ENCODE measurements around the gene PIAS4. TPM values are rescaled to one million over a fixed set of nuclear protein-coding genes. Genes with fewer than 3 reads are reported as not detected.

The PIAS4 gene
- total RNA-seq, 2 experiments from 2014 or later = 33.3 to 40.4 TPM

GRCh38 chr19:4036576-4037300 lies 29.2 kb downstream of the PIAS4 start:
- POLR2A ChIA-PET = no interaction called here
- H3K27me3 Mint-ChIP-seq = no peaks in the 10 kb centered on the region
- H3K4me3 Mint-ChIP-seq = no peak overlapping the region
- DNase-seq = no peak
- CTCF ChIA-PET = no interaction called here
- H3K4me1 Mint-ChIP-seq = no peaks in the 10 kb centered on the region
- H3K36me3 Mint-ChIP-seq (ENCODE audit: low read depth) = peaks cover 2% of the 10 kb centered on the region
- H3K27ac Mint-ChIP-seq = no peak overlapping the region
- H3K9me3 Mint-ChIP-seq = no peaks in the 10 kb centered on the region

GRCh38 chr19:4037301-4037949 lies 29.9 kb downstream of the PIAS4 start:
- Mint-ChIP-seq H3K4me3 (no peak overlapping the region), H3K27ac (no peak overlapping the region), H3K36me3 (ENCODE audit: low read depth) (peaks cover 2% of the 10 kb centered on the region), H3K4me1 (no peaks in the 10 kb centered on the region), H3K27me3 (no peaks in the 10 kb centered on the region), H3K9me3 (no peaks in the 10 kb centered on the region)
- ChIA-PET CTCF (no interaction called here), POLR2A (no interaction called here)
- DNase-seq = no peak

- no peak for DNase-seq
- POLR2A ChIA-PET = no interaction called here
- H3K9me3 Mint-ChIP-seq = no peaks in the 10 kb centered on the region
- H3K36me3 Mint-ChIP-seq (ENCODE audit: low read depth) = peaks cover 2% of the 10 kb centered on the region
- CTCF ChIA-PET = no interaction called here
- H3K4me1 Mint-ChIP-seq = no peaks in the 10 kb centered on the region
- H3K4me3 Mint-ChIP-seq = no peak overlapping the region
- H3K27ac Mint-ChIP-seq = no peak overlapping the region
- H3K27me3 Mint-ChIP-seq = no peaks in the 10 kb centered on the region
Measured at GRCh38 chr19:4038057-4038456, 30.5 kb downstream of the PIAS4 start.

GRCh38 chr19:4038661-4039423 lies 31.3 kb downstream of the PIAS4 start:
- POLR2A ChIA-PET = no interaction called here
- Mint-ChIP-seq H3K4me3 (no peak overlapping the region), H3K27ac (no peak overlapping the region), H3K4me1 (no peaks in the 10 kb centered on the region), H3K36me3 (ENCODE audit: low read depth) (peaks cover 2% of the 10 kb centered on the region), H3K9me3 (no peaks in the 10 kb centered on the region), H3K27me3 (no peaks in the 10 kb centered on the region)
- no peak for DNase-seq
- CTCF ChIA-PET = no interaction called here

- Mint-ChIP-seq H3K27me3 (no peaks in the 10 kb centered on the region), H3K27ac (no peak overlapping the region), H3K4me3 (no peak overlapping the region), H3K9me3 (no peaks in the 10 kb centered on the region), H3K36me3 (ENCODE audit: low read depth) (peaks cover 6% of the 10 kb centered on the region), H3K4me1 (peaks cover 1% of the 10 kb centered on the region)
- ChIA-PET POLR2A (no interaction called here), CTCF (interaction anchor here (1.0 kb wide), 1 partner anchor 52 kb away, joined by 3 read pairs; no protein-coding TSS in a partner anchor)
- DNase-seq = no peak
Measured at GRCh38 chr19:4042064-4042730, 34.7 kb downstream of the PIAS4 start.

GRCh38 chr19:4042731-4043082 lies 35.2 kb downstream of the PIAS4 start:
- POLR2A ChIA-PET = no interaction called here
- Mint-ChIP-seq H3K27ac (no peak overlapping the region), H3K4me1 (peaks cover 1% of the 10 kb centered on the region), H3K27me3 (no peaks in the 10 kb centered on the region), H3K36me3 (ENCODE audit: low read depth) (peaks cover 6% of the 10 kb centered on the region), H3K4me3 (no peak overlapping the region), H3K9me3 (no peaks in the 10 kb centered on the region)
- CTCF ChIA-PET = interaction anchor here (1.0 kb wide), 1 partner anchor 52 kb away, joined by 3 read pairs; no protein-coding TSS in a partner anchor
- DNase-seq = no peak

- H3K27ac Mint-ChIP-seq = no peak overlapping the region
- H3K36me3 Mint-ChIP-seq (ENCODE audit: low read depth) = peaks cover 3% of the 10 kb centered on the region
- H3K4me3 Mint-ChIP-seq = no peak overlapping the region
- POLR2A ChIA-PET = no interaction called here
- no peak for DNase-seq
- no peaks in the 10 kb centered on the region for H3K27me3 Mint-ChIP-seq
- CTCF ChIA-PET = no interaction called here
- peaks cover 1% of the 10 kb centered on the region for H3K4me1 Mint-ChIP-seq
- H3K9me3 Mint-ChIP-seq = no peaks in the 10 kb centered on the region
Measured at GRCh38 chr19:4043401-4043800, 35.9 kb downstream of the PIAS4 start.

GRCh38 chr19:4043966-4044715 lies 36.6 kb downstream of the PIAS4 start:
- Mint-ChIP-seq H3K4me1 (peaks cover 1% of the 10 kb centered on the region), H3K27ac (no peak overlapping the region), H3K36me3 (ENCODE audit: low read depth) (peaks cover 3% of the 10 kb centered on the region), H3K4me3 (no peak overlapping the region), H3K27me3 (no peaks in the 10 kb centered on the region), H3K9me3 (no peaks in the 10 kb centered on the region)
- ChIA-PET POLR2A (no interaction called here), CTCF (no interaction called here)
- no peak for DNase-seq

- Mint-ChIP-seq H3K27ac (no peak overlapping the region), H3K27me3 (no peaks in the 10 kb centered on the region), H3K4me3 (no peak overlapping the region), H3K36me3 (ENCODE audit: low read depth) (peaks cover 7% of the 10 kb centered on the region), H3K4me1 (peaks cover 3% of the 10 kb centered on the region), H3K9me3 (no peaks in the 10 kb centered on the region)
- ChIA-PET POLR2A (no interaction called here), CTCF (interaction anchor here (0.7 kb wide), 1 partner anchor 500 kb away, joined by 4 read pairs; no protein-coding TSS in a partner anchor)
- no peak for DNase-seq
Measured at GRCh38 chr19:4044990-4045465, 37.5 kb downstream of the PIAS4 start.

GRCh38 chr19:4045597-4046361 lies 38.2 kb downstream of the PIAS4 start:
- Mint-ChIP-seq H3K27me3 (no peaks in the 10 kb centered on the region), H3K4me1 (peaks cover 8% of the 10 kb centered on the region), H3K4me3 (no peak overlapping the region), H3K9me3 (no peaks in the 10 kb centered on the region), H3K27ac (no peak overlapping the region), H3K36me3 (ENCODE audit: low read depth) (peaks cover 13% of the 10 kb centered on the region)
- DNase-seq = no peak
- ChIA-PET POLR2A (no interaction called here), CTCF (interaction anchor here (0.6 to 0.7 kb wide), 3 partner anchors 117 to 501 kb away, joined by 3 to 4 read pairs (median 3); no protein-coding TSS in a partner anchor)

- no peak for DNase-seq
- H3K9me3 Mint-ChIP-seq = no peaks in the 10 kb centered on the region
- no peak overlapping the region for H3K4me3 Mint-ChIP-seq
- no peaks in the 10 kb centered on the region for H3K27me3 Mint-ChIP-seq
- peak overlapping the region; percentile 62 for H3K27ac Mint-ChIP-seq
- ChIA-PET CTCF (interaction anchor here (0.6 kb wide), 2 partner anchors 117 to 276 kb away, joined by 3 read pairs; no protein-coding TSS in a partner anchor), POLR2A (no interaction called here)
- peaks cover 17% of the 10 kb centered on the region for H3K36me3 Mint-ChIP-seq (ENCODE audit: low read depth)
- peaks cover 12% of the 10 kb centered on the region for H3K4me1 Mint-ChIP-seq
Measured at GRCh38 chr19:4046362-4046691, 38.8 kb downstream of the PIAS4 start.
